Stimulated activated CD8-positive, alpha-beta memory T cell treated with anti-CD3 and anti-CD28 coated beads, Interleukin-7, amount 100 ng/mL, for 24 hours (primary cell): Measurements from ENCODE around the gene EHD1.
"Not testable (repeated sequence)": the region's sequence is repeated elsewhere in the genome, so short reads cannot be mapped to it uniquely, and the experiment has no call there.

Source experiments
- DNase-seq: peaks from one replicate; pipeline ENCODE4 v3.0.0-alpha.2; 2020; ENCODE audit warnings: low read depth

The EHD1 gene

GRCh38 chr11:64856382-64857227, 21.8 kb downstream of the EHD1 start:
- DNase-seq = no peak

GRCh38 chr11:64855596-64856304, 22.7 kb downstream of the EHD1 start:
- DNase-seq = no peak

GRCh38 chr11:64854534-64855502, 23.6 kb downstream of the EHD1 start:
- no peak for DNase-seq

GRCh38 chr11:64854157-64854533, 24.3 kb downstream of the EHD1 start:
- DNase-seq = no peak

GRCh38 chr11:64853709-64854108, 24.7 kb downstream of the EHD1 start:
- no peak for DNase-seq

GRCh38 chr11:64852804-64853509, 25.5 kb downstream of the EHD1 start:
- DNase-seq = no peak

- no peak for DNase-seq
Measured at GRCh38 chr11:64851831-64852351, 26.5 kb downstream of the EHD1 start.

- no peak for DNase-seq
Measured at GRCh38 chr11:64850979-64851567, 27.3 kb downstream of the EHD1 start.

GRCh38 chr11:64849598-64850356, 28.6 kb downstream of the EHD1 start:
- DNase-seq = no peak

- DNase-seq = no peak
Measured at GRCh38 chr11:64848826-64849597, 29.4 kb downstream of the EHD1 start.

- DNase-seq = no peak
Measured at GRCh38 chr11:64848214-64848825, 30.1 kb downstream of the EHD1 start.

GRCh38 chr11:64846998-64847666, 31.3 kb downstream of the EHD1 start:
- DNase-seq = peak; percentile 91

GRCh38 chr11:64845776-64846129, 32.7 kb downstream of the EHD1 start:
- not testable (repeated sequence) for DNase-seq

- DNase-seq = no peak
Measured at GRCh38 chr11:64845129-64845775, 33.2 kb downstream of the EHD1 start.

- DNase-seq = no peak
Measured at GRCh38 chr11:64844330-64845128, 33.9 kb downstream of the EHD1 start, which contains the start of gene CDC42BPG. Gene CDC42BPG, minus strand, starts transcription at chr11:64844653. Its CDS starts 84 bp downstream, at chr11:64844569.

- no peak for DNase-seq
Measured at GRCh38 chr11:64843686-64844329, 34.6 kb downstream of the EHD1 start.
